ENCODE measurements around the gene GNGT1. TPM values are rescaled to one million over a fixed set of nuclear protein-coding genes. Genes with fewer than 3 reads are reported as not detected.

GNGT1 gene
- total RNA-seq, 2 donors from 2014 or later = 0.22 TPM; not detected in 1

DNA sequence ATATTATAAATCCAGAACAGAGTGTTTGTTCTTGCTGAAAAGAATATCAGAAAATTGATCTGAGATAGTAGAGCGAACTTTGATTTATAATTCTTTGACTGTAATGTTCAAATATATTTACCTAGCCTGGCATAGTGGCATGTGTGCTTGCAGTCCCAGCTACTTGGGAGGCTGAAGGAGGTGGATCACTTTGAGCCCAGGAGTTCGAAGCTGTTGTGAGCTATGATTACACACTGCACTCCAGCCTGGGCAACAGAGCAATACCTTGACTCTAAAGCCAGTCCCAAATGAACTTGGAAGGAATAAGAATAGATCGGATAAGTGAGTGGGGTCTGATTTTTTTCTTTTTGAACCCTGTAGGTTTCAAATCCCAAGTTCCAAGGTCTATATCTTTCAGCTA is 38.7 kb downstream of the GNGT1 start:
- H3K4me3 ChIP-seq (ENCODE audit: low read length) = no peak overlapping the region
- H3K9me3 Mint-ChIP-seq = no peaks in the 10 kb centered on the region
- no peaks in the 10 kb centered on the region for H3K36me3 ChIP-seq (ENCODE audit: control insufficient read depth, insufficient read depth, low read length)
- no peak overlapping the region for H3K27ac ChIP-seq (ENCODE audit: low read depth, low read length)
- H3K4me3 Mint-ChIP-seq = no peak overlapping the region
- H3K36me3 Mint-ChIP-seq (ENCODE audit: low read depth) = no peaks in the 10 kb centered on the region
- no peak for TF ChIP-seq CTCF (conservative IDR thresholded peaks at IDR 0.05)
- no peak overlapping the region for H3K27ac Mint-ChIP-seq
- no peak for DNase-seq
- WGBS, 2 experiments (ENCODE audit: insufficient coverage in 1 of 2, insufficient read length in 1 of 2) = 50 to 63% methylated on average over 2 to 3 of the region's 3 CpGs
- no peaks in the 10 kb centered on the region for H3K4me1 Mint-ChIP-seq
- H3K4me1 ChIP-seq (ENCODE audit: control insufficient read depth, insufficient read depth, low read length) = no peaks in the 10 kb centered on the region
- no peaks in the 10 kb centered on the region for H3K9me3 ChIP-seq (ENCODE audit: control insufficient read depth, low read length)
- H3K27me3 Mint-ChIP-seq (ENCODE audit: insufficient read depth) = no peaks in the 10 kb centered on the region
- H3K9ac ChIP-seq (ENCODE audit: extremely low read depth, low read length, poor library complexity, severe bottlenecking) = no peak overlapping the region
- H3K27me3 ChIP-seq (ENCODE audit: control insufficient read depth, insufficient read depth, low read length, poor library complexity, severe bottlenecking) = no peaks in the 10 kb centered on the region

DNA sequence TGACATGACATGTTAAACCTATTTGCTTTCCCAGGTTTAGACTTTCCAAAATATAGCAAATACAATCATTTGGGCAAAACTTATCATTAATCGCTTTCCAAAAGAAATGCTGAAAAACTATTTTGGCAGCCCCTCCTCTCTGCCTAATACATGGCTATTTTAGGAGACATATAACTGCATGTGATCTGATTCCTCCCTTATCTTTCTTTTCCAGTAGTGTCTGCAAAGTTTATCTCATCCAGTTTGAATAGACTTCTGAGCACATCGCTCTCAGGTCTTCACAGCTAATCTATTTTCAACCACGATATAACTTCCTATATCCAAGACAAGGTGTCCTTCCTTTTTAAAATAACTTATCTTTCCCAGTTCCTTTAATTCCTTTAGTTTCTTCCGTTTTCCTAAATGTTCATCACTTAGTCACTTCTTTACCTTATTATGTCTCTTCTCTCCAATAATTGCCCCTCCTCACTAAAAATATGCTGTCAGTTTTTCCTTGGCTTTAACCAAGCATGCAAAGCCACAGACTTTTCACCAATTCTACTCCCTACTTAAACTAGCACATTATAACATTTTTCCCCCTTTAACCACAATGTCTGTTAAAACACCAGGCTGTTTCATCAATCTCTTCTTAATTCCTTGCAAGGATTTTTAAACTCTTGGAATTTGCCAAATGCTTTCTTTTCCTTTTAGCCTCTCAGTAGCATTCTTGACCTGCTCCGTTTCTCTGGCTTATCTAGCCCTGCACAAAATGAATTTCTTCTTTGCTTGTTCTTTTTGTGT is 39.6 kb downstream of the GNGT1 start:
- H3K4me3 Mint-ChIP-seq = no peak overlapping the region
- H3K36me3 Mint-ChIP-seq (ENCODE audit: low read depth) = no peaks in the 10 kb centered on the region
- Histone ChIP-seq H3K9ac (ENCODE audit: extremely low read depth, low read length, poor library complexity, severe bottlenecking) (no peak overlapping the region), H3K27me3 (ENCODE audit: control insufficient read depth, insufficient read depth, low read length, poor library complexity, severe bottlenecking) (no peaks in the 10 kb centered on the region), H3K9me3 (ENCODE audit: control insufficient read depth, low read length) (no peaks in the 10 kb centered on the region), H3K4me1 (ENCODE audit: control insufficient read depth, insufficient read depth, low read length) (no peaks in the 10 kb centered on the region), H3K27ac (ENCODE audit: low read depth, low read length) (no peak overlapping the region), H3K4me3 (ENCODE audit: low read length) (no peak overlapping the region), H3K36me3 (ENCODE audit: control insufficient read depth, insufficient read depth, low read length) (no peaks in the 10 kb centered on the region)
- no peaks in the 10 kb centered on the region for H3K27me3 Mint-ChIP-seq (ENCODE audit: insufficient read depth)
- H3K9me3 Mint-ChIP-seq = no peaks in the 10 kb centered on the region
- 90 to 95% methylated on average over 5 of the region's 5 CpGs for WGBS, 2 experiments (ENCODE audit: insufficient coverage in 1 of 2, insufficient read length in 1 of 2)
- H3K4me1 Mint-ChIP-seq = no peaks in the 10 kb centered on the region
- H3K27ac Mint-ChIP-seq = no peak overlapping the region
- no peak for DNase-seq
- no peak for TF ChIP-seq CTCF (conservative IDR thresholded peaks at IDR 0.05)

GRCh38 chr7:93948106-93948505 is 41.7 kb downstream of the GNGT1 start:
- no peak overlapping the region for H3K4me3 ChIP-seq (ENCODE audit: low read length)
- Mint-ChIP-seq H3K27ac (no peak overlapping the region), H3K4me1 (no peaks in the 10 kb centered on the region), H3K36me3 (ENCODE audit: low read depth) (no peaks in the 10 kb centered on the region), H3K4me3 (no peak overlapping the region), H3K27me3 (ENCODE audit: insufficient read depth) (no peaks in the 10 kb centered on the region), H3K9me3 (no peaks in the 10 kb centered on the region)
- no peaks in the 10 kb centered on the region for H3K9me3 ChIP-seq (ENCODE audit: control insufficient read depth, low read length)
- 77 to 88% methylated on average over 1 of the region's 1 CpG for WGBS, 2 experiments (ENCODE audit: insufficient coverage in 1 of 2, insufficient read length in 1 of 2)
- H3K27me3 ChIP-seq (ENCODE audit: control insufficient read depth, insufficient read depth, low read length, poor library complexity, severe bottlenecking) = no peaks in the 10 kb centered on the region
- no peak overlapping the region for H3K9ac ChIP-seq (ENCODE audit: extremely low read depth, low read length, poor library complexity, severe bottlenecking)
- no peaks in the 10 kb centered on the region for H3K4me1 ChIP-seq (ENCODE audit: control insufficient read depth, insufficient read depth, low read length)
- no peak for TF ChIP-seq CTCF (conservative IDR thresholded peaks at IDR 0.05)
- no peak overlapping the region for H3K27ac ChIP-seq (ENCODE audit: low read depth, low read length)
- no peaks in the 10 kb centered on the region for H3K36me3 ChIP-seq (ENCODE audit: control insufficient read depth, insufficient read depth, low read length)
- DNase-seq = no peak

Measured in endodermal cell (in vitro differentiated cells).